ENCODE results near the gene CEP55. TPM values are rescaled to one million over a fixed set of nuclear protein-coding genes. Genes with fewer than 3 reads are reported as not detected.
A peak's percentile ranks its signal among the peaks of the same experiment; 100 is the strongest.

CEP55 gene
- total RNA-seq, 1 donor from 2014 or later, result 1.4 TPM

DNA sequence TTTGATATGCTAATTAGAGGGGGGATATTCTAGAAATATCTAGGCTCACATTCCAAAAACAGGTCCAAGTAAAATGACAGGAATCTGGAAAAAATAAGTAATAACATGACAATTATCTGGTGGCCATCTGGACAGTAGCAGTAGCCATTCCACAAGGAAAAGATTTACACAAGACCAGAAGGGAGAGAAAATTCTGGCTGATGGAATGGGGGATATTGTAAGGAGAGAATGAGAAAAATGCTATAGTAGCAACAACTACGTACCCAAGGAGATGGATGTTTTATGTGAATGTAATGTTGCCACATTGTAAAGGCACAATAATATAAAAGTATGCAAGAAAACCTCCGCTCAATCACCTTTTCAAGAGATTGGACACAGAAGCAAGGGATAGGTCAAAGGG is 19.7 kb upstream of the CEP55 start:
- no peaks in the 10 kb centered on the region for H3K9me3 ChIP-seq
- TF ChIP-seq, protein P1, sequence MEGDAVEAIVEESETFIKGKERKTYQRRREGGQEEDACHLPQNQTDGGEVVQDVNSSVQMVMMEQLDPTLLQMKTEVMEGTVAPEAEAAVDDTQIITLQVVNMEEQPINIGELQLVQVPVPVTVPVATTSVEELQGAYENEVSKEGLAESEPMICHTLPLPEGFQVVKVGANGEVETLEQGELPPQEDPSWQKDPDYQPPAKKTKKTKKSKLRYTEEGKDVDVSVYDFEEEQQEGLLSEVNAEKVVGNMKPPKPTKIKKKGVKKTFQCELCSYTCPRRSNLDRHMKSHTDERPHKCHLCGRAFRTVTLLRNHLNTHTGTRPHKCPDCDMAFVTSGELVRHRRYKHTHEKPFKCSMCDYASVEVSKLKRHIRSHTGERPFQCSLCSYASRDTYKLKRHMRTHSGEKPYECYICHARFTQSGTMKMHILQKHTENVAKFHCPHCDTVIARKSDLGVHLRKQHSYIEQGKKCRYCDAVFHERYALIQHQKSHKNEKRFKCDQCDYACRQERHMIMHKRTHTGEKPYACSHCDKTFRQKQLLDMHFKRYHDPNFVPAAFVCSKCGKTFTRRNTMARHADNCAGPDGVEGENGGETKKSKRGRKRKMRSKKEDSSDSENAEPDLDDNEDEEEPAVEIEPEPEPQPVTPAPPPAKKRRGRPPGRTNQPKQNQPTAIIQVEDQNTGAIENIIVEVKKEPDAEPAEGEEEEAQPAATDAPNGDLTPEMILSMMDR (IDR thresholded peaks at IDR 0.05), result no peak
- no peaks in the 10 kb centered on the region for H3K27me3 ChIP-seq (ENCODE audit: low read depth)
- peak overlapping the region; percentile 64 for H3K27ac ChIP-seq
- H3K4me1 ChIP-seq, result peaks cover 74% of the 10 kb centered on the region
- no peaks in the 10 kb centered on the region for H3K36me3 ChIP-seq
- intact Hi-C loops (cut with DNase I), result no loop called here
- no peak overlapping the region for H3K4me3 ChIP-seq
- ATAC-seq (no peak), DNase-seq (no peak)

DNA sequence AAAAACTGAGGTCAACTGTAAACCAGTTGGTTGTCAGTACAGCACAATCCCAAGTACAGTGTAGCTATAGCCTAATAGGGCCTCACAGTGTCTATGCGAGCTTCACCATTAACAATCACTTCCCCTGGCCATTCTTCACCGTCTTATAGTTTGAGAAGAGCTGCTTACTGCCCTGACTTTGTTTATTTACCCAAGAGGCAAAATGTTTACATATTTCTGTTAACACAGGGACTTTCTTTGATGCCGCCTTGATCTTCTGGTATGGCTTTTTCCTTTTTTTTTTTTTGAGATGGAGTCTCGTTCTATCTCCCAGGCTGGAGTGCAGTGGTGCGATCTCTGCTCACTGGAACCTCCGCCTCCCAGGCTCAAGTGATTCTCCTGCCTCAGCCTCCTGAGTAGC is 17.5 kb upstream of the CEP55 start:
- TF ChIP-seq, protein P1 (IDR thresholded peaks at IDR 0.05), result no peak
- Histone ChIP-seq H3K36me3 (no peaks in the 10 kb centered on the region), H3K9me3 (no peaks in the 10 kb centered on the region), H3K27me3 (ENCODE audit: low read depth) (no peaks in the 10 kb centered on the region), H3K4me3 (no peak overlapping the region), H3K4me1 (peaks cover 61% of the 10 kb centered on the region), H3K27ac (no peak overlapping the region)
- intact Hi-C loops (cut with DNase I), result no loop called here
- no peak for DNase-seq
- ATAC-seq, result no peak

- TF ChIP-seq, protein P1 (IDR thresholded peaks at IDR 0.05), result no peak
- H3K4me3 ChIP-seq, result peak overlapping the region; percentile 63
- H3K27ac ChIP-seq, result peak overlapping the region; percentile 86
- DNase-seq (no peak), ATAC-seq (peak; percentile 32 to 72)
- no peaks in the 10 kb centered on the region for H3K9me3 ChIP-seq
- no peaks in the 10 kb centered on the region for H3K36me3 ChIP-seq
- H3K27me3 ChIP-seq (ENCODE audit: low read depth), result no peaks in the 10 kb centered on the region
- intact Hi-C loops (cut with DNase I), result loop anchor here (5.0 kb wide), 1 partner anchor 104 kb away; no protein-coding TSS in a partner anchor
- peaks cover 33% of the 10 kb centered on the region for H3K4me1 ChIP-seq
These were observed 14.7 kb upstream of the CEP55 start for GRCh38 chr10:93481637-93482144.

DNA sequence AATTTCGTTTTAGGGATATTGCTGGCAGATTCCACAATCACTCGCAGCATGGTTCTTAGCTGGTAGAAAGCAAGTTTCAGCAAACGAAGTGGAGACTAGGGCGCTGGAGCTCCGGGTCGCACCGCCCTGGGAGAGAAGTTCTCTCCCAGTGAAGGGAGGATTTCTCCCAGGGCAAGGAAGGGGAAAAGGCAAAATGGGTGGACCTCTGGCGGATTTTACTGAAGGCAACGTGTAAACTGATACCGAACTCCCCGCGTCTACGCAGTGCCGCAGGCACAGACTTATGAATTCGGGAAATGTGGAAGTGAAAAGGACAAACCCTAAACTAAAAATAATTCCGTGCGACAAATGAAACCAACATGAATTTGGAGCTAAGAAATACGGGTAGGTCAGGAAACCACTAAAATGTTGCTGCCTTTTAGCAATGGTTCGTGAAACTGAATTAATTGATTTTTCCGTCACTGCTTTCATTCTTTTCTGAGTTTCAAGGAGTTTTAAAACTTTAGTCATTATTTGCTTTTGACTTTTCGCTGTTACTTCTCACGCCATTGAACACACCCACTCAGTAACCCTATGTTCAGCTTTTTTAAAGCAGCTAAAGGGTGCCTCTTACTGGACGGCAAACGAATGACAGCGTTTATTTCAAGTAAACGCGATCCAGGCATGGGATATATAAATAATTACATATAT is 14.1 kb upstream of the CEP55 start, which contains the start of gene MYOF:
TSS of gene MYOF (minus strand) at position 190 of the 690 bp plus-strand sequence. CDS start at position 50, 140 bp downstream.
- peak within 1 kb of the TSS; percentile 86 for H3K27ac ChIP-seq
- no peaks in the 10 kb centered on the region for H3K36me3 ChIP-seq
- H3K4me3 ChIP-seq, result peak within 1 kb of the TSS; percentile 63
- peaks cover 30% of the 10 kb centered on the region for H3K4me1 ChIP-seq
- no peaks in the 10 kb centered on the region for H3K9me3 ChIP-seq
- H3K27me3 ChIP-seq (ENCODE audit: low read depth), result no peaks in the 10 kb centered on the region
- intact Hi-C loops (cut with DNase I), result loop anchor here (5.0 kb wide), 1 partner anchor 105 kb away; no protein-coding TSS in a partner anchor
- DNase-seq (peak; percentile 62), ATAC-seq (peak; percentile 91)
- TF ChIP-seq, protein P1 (IDR thresholded peaks at IDR 0.05), result peak; percentile 63

DNA sequence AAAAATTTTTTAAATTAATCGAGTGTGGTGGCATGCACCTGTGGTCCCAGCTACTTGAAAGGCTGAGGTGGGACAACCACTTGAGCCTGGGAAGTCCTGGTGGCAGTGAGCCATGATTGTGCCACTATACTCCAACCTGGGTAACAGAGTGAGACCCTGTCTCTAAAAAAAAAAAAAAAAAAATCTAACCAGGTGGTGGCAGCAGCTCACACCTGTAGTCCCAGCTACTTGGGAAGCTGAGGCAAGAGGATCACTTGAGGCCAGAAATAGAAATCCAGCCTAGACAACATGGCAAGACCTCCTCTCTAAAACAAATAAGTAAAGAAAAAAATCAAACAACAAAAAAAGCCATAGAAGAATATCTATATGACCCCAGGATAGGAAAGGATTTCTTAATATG is 10.7 kb upstream of the CEP55 start:
- Histone ChIP-seq H3K27ac (no peak overlapping the region), H3K4me1 (peaks cover 6% of the 10 kb centered on the region), H3K4me3 (no peak overlapping the region), H3K27me3 (ENCODE audit: low read depth) (no peaks in the 10 kb centered on the region), H3K9me3 (no peaks in the 10 kb centered on the region), H3K36me3 (no peaks in the 10 kb centered on the region)
- intact Hi-C loops (cut with DNase I), result no loop called here
- DNase-seq (no peak), ATAC-seq (no peak)
- TF ChIP-seq, protein P1 (IDR thresholded peaks at IDR 0.05), result no peak
